GM10847 (cell line): ENCODE data around the gene ATP10B.

ENCODE experiments used
- POLR2A ChIP-seq: IDR thresholded peaks from 2 replicates; pipeline ENCODE4 v1.6.1; 2011; ENCODE audit not compliant: insufficient read length; ENCODE audit errors: extremely low read depth

The ATP10B gene

GRCh38 chr5:160742446-160742845, 109.6 kb downstream of the ATP10B start:
- no peak for TF ChIP-seq POLR2A

GRCh38 chr5:160727296-160727997, 124.6 kb downstream of the ATP10B start:
- no peak for TF ChIP-seq POLR2A

- no peak for TF ChIP-seq POLR2A
Observed at GRCh38 chr5:160726721-160727120, 125.3 kb downstream of the ATP10B start.

GRCh38 chr5:160720822-160721221, 131.2 kb downstream of the ATP10B start:
- no peak for TF ChIP-seq POLR2A

GRCh38 chr5:160703547-160704189, 148.3 kb downstream of the ATP10B start:
- TF ChIP-seq POLR2A = no peak

GRCh38 chr5:160702934-160703333, 149.1 kb downstream of the ATP10B start:
- no peak for TF ChIP-seq POLR2A

GRCh38 chr5:160702311-160702803, 149.7 kb downstream of the ATP10B start:
- TF ChIP-seq POLR2A = no peak

GRCh38 chr5:160701403-160701802, 150.6 kb downstream of the ATP10B start:
- TF ChIP-seq POLR2A = no peak

- no peak for TF ChIP-seq POLR2A
Observed at GRCh38 chr5:160699301-160699700, 152.7 kb downstream of the ATP10B start.

GRCh38 chr5:160697281-160697680, 154.7 kb downstream of the ATP10B start:
- TF ChIP-seq POLR2A = no peak

- no peak for TF ChIP-seq POLR2A
Observed at GRCh38 chr5:160694896-160695295, 157.1 kb downstream of the ATP10B start.

- TF ChIP-seq POLR2A = no peak
Observed at GRCh38 chr5:160693831-160694465, 158.1 kb downstream of the ATP10B start.

GRCh38 chr5:160692271-160692670, 159.7 kb downstream of the ATP10B start:
- TF ChIP-seq POLR2A = no peak

GRCh38 chr5:160685695-160686094, 166.3 kb downstream of the ATP10B start:
- no peak for TF ChIP-seq POLR2A

- no peak for TF ChIP-seq POLR2A
Observed at GRCh38 chr5:160685219-160685618, 166.8 kb downstream of the ATP10B start.
